Ascending aorta (tissue), 2 donors: ENCODE measurements around the gene TMEM164. TPM values are rescaled to one million over a fixed set of nuclear protein-coding genes. Genes with fewer than 3 reads are reported as not detected.

ENCODE experiments used
- DNase-seq, 2 donors: peaks; one replicate each; pipeline ENCODE4 v3.0.0-alpha.2; 2019; ENCODE audit warnings: low spot score in 2 of 2
- H3K27ac ChIP-seq, 2 donors: fragments of 200-600 bp; sonication (generic); one replicate each; pipeline ENCODE4 v1.5.1; 2016 to 2017; ENCODE audit warnings: mild to moderate bottlenecking in 1 of 2
- H3K27me3 ChIP-seq: fragments of 200-600 bp; sonication (generic); one replicate; pipeline ENCODE4 v1.5.1; 2017
- H3K36me3 ChIP-seq, 2 donors: fragments of 200-600 bp; sonication (generic); one replicate each; pipeline ENCODE4 v1.5.1; 2016
- H3K4me1 ChIP-seq, 2 donors: fragments of 200-600 bp; sonication (generic); one replicate each; pipeline ENCODE4 v1.5.1; 2016 to 2017; ENCODE audit warnings: mild to moderate bottlenecking in 1 of 2
- H3K4me3 ChIP-seq, 2 donors: fragments of 200-600 bp; sonication (generic); one replicate each; pipeline ENCODE4 v1.5.1; 2016 to 2017; ENCODE audit warnings: mild to moderate bottlenecking in 1 of 2
- H3K9me3 ChIP-seq, 2 donors: fragments of 200-600 bp; sonication (generic); one replicate each; pipeline ENCODE4 v1.5.1; 2016
- CTCF ChIP-seq, 3 experiments: fragments of 200-600 bp in 2 of 3; fragments of 450-650 bp in 1 of 3; sonication (generic) in 2 of 3; IDR thresholded peaks; one replicate each; pipeline ENCODE4 v1.5.1; 2016 to 2019; ENCODE audit warnings: antibody characterized with exemption in 3 of 3, mild to moderate bottlenecking in 1 of 3, moderate library complexity in 1 of 3
- intact Hi-C: fragments of 100-400 bp; cut with DNase I; formaldehyde crosslinking; loops from one replicate; pipeline ENCODE4 v1.15.1; 2023
- total RNA-seq: library from RNA; depleted of rRNA; stranded (reverse); fragments of >200 nt; gene quantifications from one replicate; pipeline ENCODE4 v1.1.0, GENCODE V29; 2016

The TMEM164 gene
- total RNA-seq, 1 donor from 2014 or later = 15.0 TPM

GRCh38 chrX:110055616-110056015 is 52.7 kb downstream of the TMEM164 start:
- no peaks in the 10 kb centered on the region for H3K36me3 ChIP-seq
- no peaks in the 10 kb centered on the region for H3K27me3 ChIP-seq
- H3K4me1 ChIP-seq = no peaks in the 10 kb centered on the region
- intact Hi-C loops = no loop called here
- H3K27ac ChIP-seq = no peak overlapping the region
- no peaks in the 10 kb centered on the region for H3K9me3 ChIP-seq
- H3K4me3 ChIP-seq = no peak overlapping the region
- no peak for DNase-seq
- no peak for TF ChIP-seq CTCF (IDR thresholded peaks at IDR 0.05)

GRCh38 chrX:110056419-110056818 is 53.5 kb downstream of the TMEM164 start:
- Histone ChIP-seq H3K4me3 (no peak overlapping the region), H3K27ac (no peak overlapping the region)
- intact Hi-C loops = no loop called here

GRCh38 chrX:110059410-110059809 is 56.5 kb downstream of the TMEM164 start:
- H3K27me3 ChIP-seq = no peaks in the 10 kb centered on the region
- DNase-seq = no peak
- no peak overlapping the region for H3K27ac ChIP-seq
- intact Hi-C loops = no loop called here
- H3K4me1 ChIP-seq = no peaks in the 10 kb centered on the region
- no peak for TF ChIP-seq CTCF (IDR thresholded peaks at IDR 0.05)
- no peaks in the 10 kb centered on the region for H3K9me3 ChIP-seq
- H3K4me3 ChIP-seq = no peak overlapping the region
- no peaks in the 10 kb centered on the region for H3K36me3 ChIP-seq

More at GRCh38 chrX:110056419-110056818, 53.5 kb downstream of the TMEM164 start:
- Histone ChIP-seq H3K27me3 (no peaks in the 10 kb centered on the region), H3K9me3 (no peaks in the 10 kb centered on the region), H3K4me1 (no peaks in the 10 kb centered on the region), H3K36me3 (no peaks in the 10 kb centered on the region)
- DNase-seq = no peak
- no peak for TF ChIP-seq CTCF (IDR thresholded peaks at IDR 0.05)

- Histone ChIP-seq H3K4me3 (no peak overlapping the region), H3K27ac (no peak overlapping the region), H3K9me3 (no peaks in the 10 kb centered on the region), H3K4me1 (no peaks in the 10 kb centered on the region), H3K27me3 (no peaks in the 10 kb centered on the region), H3K36me3 (no peaks in the 10 kb centered on the region)
- intact Hi-C loops = no loop called here
- DNase-seq = no peak
- no peak for TF ChIP-seq CTCF (IDR thresholded peaks at IDR 0.05)
Measured at GRCh38 chrX:110060317-110060716, 57.4 kb downstream of the TMEM164 start.

GRCh38 chrX:110060846-110061537 is 58.1 kb downstream of the TMEM164 start:
- Histone ChIP-seq H3K27ac (no peak overlapping the region), H3K4me1 (no peaks in the 10 kb centered on the region), H3K9me3 (no peaks in the 10 kb centered on the region), H3K4me3 (no peak overlapping the region), H3K27me3 (no peaks in the 10 kb centered on the region), H3K36me3 (no peaks in the 10 kb centered on the region)
- DNase-seq = no peak
- TF ChIP-seq CTCF (IDR thresholded peaks at IDR 0.05) = no peak
- intact Hi-C loops = no loop called here

GRCh38 chrX:110062919-110063318 is 60.0 kb downstream of the TMEM164 start:
- H3K36me3 ChIP-seq = no peaks in the 10 kb centered on the region
- H3K27ac ChIP-seq = no peak overlapping the region
- H3K4me1 ChIP-seq = no peaks in the 10 kb centered on the region
- no peak overlapping the region for H3K4me3 ChIP-seq
- TF ChIP-seq CTCF (IDR thresholded peaks at IDR 0.05) = no peak
- no peaks in the 10 kb centered on the region for H3K9me3 ChIP-seq
- no peak for DNase-seq
- intact Hi-C loops = no loop called here
- H3K27me3 ChIP-seq = no peaks in the 10 kb centered on the region
